HuH-7.5 (cell line): ENCODE measurements around the gene LY6G5B.

Source experiments
- DNase-seq: peaks from one replicate; pipeline ENCODE4 v3.0.0; 2011; ENCODE audit warnings: low spot score

LY6G5B gene

GRCh38 chr6:31641370-31641769 is 28.4 kb upstream of the LY6G5B start:
- DNase-seq: no peak

GRCh38 chr6:31642798-31643570 is 26.8 kb upstream of the LY6G5B start:
- no peak for DNase-seq

DNA sequence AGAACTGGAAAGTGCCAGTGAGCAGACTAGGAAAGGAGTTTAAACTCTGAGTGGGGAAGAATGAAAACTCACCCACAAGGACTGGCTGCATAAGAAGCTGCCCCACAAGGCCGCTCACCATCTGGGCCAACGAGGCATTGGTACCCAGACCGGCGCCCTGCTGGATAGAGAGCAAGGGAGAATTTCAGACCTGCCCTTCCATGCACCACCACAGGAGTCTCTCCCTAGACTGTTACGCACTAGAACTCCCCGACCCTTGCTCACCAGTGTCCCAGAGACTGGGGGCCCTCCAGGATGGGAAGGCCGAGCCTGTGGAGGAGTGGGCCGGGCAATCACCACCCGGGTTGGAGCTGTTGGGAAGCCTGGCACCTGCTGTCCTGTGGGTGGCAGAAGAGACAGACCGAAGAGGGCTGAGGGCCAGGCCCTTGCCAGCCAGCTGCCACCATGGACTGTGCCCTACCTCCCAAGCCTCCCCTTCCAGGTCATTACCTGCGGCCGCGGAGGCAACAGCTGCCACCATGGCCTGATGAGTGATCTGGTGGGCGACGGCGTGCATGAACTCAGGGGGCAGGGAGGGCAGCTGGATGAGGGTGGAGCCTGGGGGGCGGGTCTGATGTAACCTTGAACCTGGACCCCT is 25.8 kb upstream of the LY6G5B start:
- DNase-seq: no peak

DNA sequence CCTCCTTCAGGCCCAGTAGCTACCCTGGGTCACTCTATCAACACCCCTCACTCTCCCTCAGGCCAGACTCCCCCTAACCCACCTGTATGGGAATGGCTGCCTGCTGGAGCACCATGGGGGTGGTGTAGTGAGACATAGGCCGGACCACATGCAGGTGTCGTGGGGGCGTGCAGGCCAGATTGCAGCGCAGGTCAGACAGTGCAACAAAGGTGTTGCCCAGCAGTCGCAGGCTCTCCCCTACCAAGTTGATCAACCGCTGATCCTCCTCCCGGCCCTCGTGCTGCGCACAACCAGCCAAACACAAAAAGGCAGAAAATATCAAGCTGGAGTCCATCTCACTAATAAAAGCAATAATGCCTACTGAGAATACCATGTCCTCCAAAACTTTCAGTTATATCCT is 24.5 kb upstream of the LY6G5B start:
- no peak for DNase-seq

DNA sequence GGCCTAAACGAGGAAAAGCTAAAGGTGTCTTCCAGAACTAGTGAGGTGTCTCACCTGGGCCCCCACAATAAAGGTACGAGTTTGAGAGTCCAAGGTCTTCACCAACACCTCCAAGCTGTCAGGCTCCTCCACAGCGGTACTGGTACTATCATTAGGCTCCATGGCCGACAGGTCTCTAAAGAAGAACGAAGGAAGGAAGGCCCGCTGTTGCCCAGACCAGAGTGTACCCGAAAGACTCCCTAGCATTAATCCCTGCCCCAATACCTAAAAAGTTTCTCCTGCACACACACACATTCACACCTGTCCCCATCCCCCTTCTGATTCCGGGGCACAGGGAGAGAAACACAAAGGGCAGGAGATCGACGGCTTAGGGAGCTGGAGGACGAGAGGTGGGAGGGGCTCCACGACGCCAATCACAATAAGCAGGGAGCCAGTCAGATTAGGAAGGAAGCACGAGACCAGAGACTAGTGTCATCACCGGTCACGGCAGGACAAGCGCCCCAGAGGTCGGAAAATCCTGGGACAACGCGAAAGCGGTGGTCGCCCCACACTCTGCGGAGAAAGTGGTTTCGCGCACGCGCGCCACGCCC is 18.1 kb upstream of the LY6G5B start:
- DNase-seq: peak; percentile 63

DNA sequence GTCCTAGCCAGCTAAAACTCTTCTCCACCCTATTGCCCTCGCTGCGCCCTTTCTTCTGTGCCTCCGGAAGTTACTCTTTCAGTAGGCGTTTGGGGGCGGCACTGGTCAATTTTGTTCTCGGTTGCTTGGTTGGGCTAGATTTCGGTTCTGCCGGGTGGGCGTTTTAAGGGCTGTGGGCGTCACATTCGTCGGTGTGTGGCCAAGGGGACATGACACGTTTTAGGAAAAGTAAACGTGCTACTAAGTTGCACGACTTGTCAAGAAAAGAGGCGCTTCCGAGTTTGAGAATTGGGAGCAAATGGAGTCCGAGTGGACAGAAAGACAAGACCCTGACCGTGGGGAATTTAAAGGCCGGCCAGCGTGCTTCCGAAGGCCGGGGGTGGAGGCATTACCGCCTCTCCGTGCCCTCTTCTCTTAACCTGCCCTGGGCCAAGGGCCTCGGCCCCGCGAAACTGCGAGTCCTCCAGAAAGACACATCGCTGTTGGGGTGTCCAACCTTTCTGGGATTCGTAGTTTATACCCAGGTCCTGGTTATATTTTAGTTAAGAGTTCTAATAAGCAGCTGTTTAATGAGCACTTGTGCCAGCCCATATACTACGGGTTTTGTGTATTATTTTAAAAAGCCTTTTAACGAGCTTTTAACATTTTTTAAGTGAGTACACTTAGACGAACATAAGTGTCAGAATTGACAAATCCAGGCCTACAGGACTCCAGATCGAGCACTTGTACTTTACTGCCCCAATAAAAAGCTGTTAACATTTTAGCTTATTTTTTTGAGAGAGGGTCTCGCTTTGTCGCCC is 16.7 kb upstream of the LY6G5B start:
- peak; percentile 75 for DNase-seq

GRCh38 chr6:31654574-31655348 is 15.0 kb upstream of the LY6G5B start:
- DNase-seq: no peak

GRCh38 chr6:31655349-31656237 is 14.2 kb upstream of the LY6G5B start, which contains the start of gene APOM:
APOM (plus strand) TSS chr6:31655894; CDS start chr6:31655967, 73 bp downstream.
- peak; percentile 63 for DNase-seq

GRCh38 chr6:31657406-31658157 is 12.2 kb upstream of the LY6G5B start:
- no peak for DNase-seq

GRCh38 chr6:31658158-31658688 is 11.6 kb upstream of the LY6G5B start:
- no peak for DNase-seq

- no peak for DNase-seq
These were observed 10.7 kb upstream of the LY6G5B start for GRCh38 chr6:31658983-31659648.

DNA sequence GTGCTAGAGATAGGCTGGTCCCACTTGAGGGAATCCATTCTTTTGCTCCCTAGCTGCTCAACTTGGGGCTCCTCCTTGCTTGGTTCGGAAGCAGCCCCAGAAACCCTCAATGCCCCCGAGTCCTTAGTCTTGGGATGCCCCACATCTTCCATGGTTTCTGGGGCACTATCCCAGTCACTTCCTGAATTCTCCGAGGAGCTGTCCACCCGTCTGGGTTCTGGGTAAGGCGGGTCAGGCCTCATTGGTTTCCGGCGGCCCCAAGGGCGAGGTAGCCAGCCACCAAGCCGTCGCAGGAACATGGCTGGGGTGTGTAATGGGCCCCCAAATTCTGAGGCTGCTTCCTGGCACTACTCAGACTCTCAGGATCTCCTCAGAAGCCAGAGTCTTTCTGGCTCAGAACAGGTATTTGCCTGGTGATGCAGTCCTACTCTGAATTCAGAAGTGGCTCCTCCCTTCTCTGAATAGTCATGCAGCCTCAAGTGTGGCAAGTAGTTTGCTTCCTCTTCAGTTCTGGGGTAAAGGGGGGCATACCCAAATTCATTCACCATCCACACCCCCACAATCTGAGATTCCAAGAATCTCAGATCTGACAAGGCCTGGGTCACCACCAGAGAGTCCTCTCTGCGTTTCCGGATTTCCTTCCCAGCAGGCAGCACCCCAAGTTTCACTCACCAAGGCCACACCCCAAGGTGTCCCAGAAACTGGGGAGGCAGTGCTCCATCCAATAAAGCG is 10.0 kb upstream of the LY6G5B start:
- DNase-seq: no peak

DNA sequence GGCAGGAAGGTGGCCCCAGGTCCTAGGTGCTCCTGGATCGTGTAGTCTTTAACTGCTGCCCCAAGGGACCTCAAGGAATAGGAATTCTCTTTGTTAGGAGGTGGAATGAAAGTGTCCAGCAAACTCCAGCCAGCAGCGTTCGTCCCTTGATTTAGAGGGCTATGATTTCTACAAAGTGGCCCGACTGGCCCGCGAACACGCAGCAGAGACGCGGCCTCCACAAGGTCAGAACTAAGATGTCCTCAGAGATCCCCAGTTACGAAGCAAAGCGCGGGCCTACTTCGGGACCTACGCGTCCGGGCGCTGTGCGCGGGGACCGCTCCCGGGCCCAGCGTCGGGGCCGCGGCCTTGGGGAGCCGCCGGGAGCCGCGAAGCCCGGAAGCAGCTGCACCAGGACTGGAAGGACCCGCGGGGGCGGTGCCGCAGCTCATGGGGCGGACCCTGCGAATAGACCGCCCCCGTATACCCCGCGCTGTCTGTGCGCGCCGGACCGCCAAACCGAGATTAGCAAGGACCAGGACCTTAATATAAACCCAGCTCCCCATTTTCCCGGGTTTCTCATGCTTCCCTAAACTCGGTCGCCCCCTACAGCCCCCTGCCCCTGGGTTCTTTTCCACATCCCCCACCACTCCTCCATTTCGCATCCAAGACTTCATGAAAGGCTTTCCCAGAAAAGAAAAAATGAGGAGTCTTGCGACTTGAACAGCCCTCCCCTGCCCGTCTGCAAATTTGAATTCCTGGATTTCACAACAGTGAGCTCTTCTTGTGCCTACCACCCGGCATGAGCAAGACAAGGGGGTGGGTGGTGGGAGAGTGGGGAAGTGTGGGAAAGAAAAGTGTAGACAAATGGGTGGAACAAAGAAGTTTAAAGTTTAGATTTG is 9.2 kb upstream of the LY6G5B start, which contains the start of gene C6orf47:
Gene C6orf47, minus strand, starts transcription at position 398 of the 881 bp plus-strand sequence. CDS start 831 bp downstream, outside the sequence.
- DNase-seq: peak; percentile 72

DNA sequence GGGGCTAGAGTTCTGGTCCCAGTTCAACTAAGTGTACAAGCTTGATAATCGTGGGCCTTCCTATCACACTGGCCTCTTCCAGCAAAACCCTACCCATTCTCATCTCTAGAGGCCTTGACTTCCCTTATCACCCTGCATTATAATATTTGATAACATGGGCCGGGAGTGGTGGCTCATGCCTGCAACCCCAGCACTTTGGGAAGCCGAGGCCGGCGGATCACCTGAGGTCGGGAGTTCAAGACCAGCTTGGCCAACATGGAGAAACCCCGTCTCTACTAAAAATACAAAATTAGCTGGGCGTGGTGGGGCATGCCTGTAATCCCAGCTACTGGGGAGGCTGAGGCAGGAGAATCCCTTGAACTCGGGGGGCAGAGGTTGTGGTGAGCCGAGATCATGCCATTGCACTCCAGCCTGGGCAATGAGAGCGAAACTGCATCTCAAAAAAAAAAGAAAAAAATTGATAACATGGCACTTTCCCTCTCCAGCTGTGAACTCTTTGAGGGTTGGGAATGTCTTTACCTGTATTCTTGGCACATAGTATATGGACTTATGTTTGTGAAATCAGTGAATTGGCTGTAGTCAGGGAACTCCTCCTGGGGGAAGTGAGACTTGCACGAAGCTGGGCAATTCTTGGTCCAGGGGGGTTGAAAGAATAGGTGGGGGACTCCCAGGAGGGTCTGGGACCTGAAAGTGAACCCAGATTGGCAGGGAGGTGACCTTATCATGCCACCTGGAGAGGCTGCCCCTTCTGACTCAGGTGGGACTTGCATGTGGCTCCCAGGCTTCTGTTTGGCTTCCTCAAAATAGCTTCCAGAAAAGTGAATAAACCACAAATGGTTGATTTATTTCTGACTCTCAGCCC is 8.3 kb upstream of the LY6G5B start:
- DNase-seq: no peak

GRCh38 chr6:31662124-31662723 is 7.6 kb upstream of the LY6G5B start:
- no peak for DNase-seq
